EL (cell line): ENCODE data around the gene UBL5.
"Not testable (repeated sequence)": the region's sequence is repeated elsewhere in the genome, so short reads cannot be mapped to it uniquely, and the experiment has no call there.

Experiments used
- DNase-seq: peaks from one replicate; pipeline ENCODE4 v3.0.0-alpha.2; 2016

Gene UBL5

DNA sequence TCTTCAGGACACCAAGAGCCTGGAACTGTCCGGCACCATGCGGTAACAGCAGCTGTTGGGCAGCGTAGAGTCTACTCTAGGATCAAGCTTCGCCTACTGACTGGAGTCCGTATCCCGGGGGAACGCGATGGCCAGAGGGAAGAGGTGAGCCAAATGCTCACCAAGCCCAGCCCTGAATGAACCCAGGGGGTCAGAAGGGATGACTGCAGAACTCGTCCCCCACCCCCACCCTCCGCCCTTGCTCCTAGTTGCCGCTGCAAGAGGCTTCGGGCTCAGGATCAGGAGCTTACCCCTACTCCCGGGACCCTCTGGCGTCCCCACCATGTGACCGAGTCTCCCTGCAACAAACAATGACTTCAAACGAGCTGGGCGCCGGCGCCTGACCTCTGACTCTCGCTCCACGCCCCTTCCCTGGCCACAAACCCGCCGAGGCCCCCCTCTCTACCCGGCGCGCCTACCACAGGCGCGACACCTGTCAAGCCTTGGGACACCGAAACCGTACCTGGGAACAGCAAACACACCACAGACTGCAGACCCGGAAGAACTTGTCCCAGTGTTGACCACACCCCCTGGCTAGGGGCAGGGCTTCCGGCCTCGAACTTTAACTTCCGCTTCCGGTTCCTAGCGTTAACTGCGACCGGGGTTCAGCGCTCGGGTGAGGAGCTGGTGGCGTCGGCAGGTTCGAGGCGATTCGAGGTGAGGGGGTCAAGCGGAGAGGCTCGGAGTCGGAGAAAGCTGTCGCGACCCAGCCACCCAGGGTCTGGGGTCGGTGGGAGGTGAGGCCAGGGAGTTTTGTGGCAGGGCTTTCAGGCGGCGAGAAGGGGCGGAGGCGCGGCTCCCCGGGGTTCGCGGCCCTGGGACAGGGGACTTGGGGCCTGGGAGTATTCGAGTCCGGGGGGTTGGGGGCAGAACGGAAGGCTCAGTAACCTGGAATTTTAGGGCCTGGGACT, at the start of gene UBL5:
TSS of gene UBL5 (plus strand) at position 630 of the 950 bp plus-strand sequence. CDS start 420 bp downstream, outside the sequence.
- DNase-seq: peak; percentile 84

DNA sequence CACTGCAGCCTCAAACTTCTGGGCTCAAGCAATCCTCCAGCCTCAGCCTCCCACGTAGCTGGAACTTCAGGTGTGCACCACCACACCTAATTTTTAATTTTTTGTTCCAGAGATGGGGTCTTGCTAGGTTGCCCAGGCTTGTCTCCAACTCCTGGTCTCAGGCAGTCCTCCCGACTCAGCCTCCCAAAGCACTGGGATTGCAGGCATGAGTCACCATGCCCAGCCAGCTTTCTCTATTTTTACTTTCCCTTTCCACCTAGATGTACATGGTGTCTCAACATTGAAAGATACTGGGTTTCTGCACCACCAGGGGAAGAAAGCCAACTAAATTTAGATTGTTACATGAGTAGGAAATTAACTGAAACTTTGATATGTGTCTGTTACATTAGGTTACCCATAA, 45.4 kb upstream of the UBL5 start:
- peak; percentile 34 for DNase-seq

DNA sequence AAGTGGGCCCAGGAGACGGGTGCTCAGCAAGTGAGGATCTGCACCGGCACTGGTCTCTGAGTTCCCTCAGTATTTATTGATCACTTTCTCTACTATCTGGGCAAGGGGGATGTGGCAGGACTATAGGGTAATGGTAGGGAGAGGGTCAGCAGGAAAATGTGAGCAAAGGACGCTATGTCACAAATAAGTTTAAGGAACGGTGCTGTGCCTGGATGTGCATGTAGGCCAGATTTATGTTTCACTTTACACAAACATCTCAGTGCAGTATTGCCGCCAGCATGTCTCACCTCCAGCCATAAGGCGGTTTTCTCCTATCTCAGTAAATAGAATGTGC, 43.6 kb upstream of the UBL5 start:
- DNase-seq: not testable (repeated sequence)

DNA sequence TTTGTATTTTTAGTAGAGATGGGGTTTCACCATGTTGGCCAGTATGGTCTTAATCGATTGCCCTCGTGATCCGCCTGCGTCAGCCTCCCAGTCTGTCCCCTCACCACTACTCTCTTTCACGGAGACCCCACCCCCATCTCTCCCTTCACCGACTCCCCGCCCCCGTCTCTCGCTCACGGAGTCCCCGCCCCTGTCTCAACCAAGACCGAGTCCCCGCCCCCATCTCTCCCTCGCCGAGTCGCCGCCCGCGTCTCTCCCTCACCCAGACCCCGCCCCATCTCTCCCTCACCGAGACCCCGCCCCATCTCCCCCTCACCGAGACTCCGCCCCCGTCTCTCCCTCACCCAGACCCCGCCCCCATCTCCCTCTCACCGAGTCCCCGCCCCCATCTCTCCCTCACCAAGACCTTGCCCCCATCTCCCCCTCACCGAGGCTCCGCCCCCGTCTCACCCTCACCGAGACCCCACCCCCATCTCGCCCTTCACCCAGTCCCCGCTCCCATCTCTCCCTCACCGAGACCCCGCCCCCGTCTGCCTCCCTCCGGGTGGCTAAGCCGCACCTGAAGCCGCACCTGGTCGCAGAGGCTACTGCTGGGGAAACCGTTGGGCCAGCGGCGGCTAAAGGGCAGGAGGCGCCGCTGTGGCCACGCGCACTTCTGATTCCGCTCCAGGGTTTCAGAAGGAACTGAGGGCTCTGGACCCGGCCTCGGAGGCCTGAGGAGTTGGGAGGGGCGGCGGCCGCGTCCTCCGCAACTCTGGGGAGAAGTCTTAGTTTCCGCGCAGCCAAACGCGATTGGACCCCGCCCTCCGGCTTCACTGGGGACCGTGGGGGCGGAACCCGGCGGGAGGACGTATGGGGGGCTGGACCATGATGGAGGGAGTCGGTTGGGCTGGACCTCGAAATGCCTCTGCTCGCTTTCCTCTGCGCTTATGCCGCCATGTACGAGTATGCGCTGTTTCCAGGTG, 42.1 kb upstream of the UBL5 start:
- DNase-seq: peak; percentile 95

DNA sequence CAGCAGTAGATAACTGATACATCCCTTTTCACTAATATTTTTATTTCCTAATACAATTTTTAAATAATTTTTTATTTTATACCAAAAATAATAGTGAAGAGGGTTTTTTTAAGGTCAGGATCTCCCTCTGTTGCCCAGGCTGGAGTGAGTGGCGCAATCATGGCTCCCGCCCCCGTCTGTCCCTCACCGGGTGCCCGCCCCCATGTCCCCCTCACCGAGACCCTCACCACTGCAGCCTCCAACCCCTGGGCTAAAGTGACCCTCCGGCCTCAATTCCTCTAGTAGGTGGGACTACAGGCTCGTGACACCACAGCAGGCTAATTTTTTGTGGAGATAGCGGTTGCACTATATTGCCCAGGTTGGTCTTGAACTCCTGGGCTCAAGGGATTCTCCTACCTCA, 41.4 kb upstream of the UBL5 start:
- no peak for DNase-seq

DNA sequence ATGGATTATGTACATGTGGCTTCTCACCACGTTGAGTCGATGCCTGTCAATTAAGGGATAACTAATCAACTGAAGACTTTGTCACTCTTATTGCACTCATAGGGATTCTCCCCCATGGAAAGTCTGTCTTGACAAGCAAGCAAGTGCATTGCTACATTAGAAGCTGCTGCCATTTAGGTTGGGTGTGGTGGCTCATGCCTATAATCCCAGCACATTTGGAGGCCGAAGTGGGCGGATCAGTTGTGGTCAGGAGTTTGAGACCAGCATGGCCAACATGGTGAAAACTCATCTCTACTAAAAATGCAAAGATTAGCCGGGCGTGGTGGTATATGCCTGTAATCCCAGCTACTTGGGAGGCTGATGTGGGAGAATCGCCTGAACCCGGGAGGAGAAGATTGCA, 40.9 kb upstream of the UBL5 start:
- DNase-seq: no peak

DNA sequence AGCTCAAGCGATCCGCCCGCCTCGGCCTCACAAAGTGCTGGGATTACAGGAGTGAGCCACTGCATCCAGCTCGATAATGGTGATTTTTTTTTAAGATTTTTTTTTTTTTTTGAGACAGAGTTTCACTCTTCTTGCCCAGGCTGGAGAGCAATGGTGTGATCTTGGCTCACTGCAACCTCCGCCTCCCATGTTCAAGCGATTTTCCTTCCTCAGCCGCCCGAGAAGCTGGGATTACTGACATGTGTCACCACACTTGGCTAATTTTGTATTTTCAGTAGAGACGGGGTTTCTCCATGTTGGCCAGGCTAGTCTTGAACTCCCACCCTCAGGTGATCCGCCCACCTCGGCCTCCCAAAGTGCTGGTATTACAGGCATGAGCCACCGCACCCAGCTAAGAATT, 39.1 kb upstream of the UBL5 start:
- not testable (repeated sequence) for DNase-seq

DNA sequence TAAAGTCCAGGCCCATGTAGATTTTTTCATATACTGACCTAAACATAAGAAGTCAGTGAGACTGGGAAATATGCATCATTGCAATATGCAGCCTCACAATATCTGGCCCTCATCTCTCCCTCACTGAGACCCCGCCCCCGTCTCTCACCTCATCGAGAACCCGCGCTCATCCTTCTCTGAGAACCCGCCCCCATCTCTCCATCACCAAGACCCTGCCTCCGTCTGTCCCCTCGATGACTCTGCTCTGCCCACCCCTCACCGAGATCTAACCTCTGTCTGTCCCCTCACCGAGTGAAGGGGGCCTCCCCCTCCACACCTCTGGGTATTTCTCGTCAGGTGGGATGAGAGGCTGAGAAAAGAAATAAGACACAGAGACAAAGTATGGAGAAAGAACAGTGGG, 38.7 kb upstream of the UBL5 start:
- DNase-seq: no peak

DNA sequence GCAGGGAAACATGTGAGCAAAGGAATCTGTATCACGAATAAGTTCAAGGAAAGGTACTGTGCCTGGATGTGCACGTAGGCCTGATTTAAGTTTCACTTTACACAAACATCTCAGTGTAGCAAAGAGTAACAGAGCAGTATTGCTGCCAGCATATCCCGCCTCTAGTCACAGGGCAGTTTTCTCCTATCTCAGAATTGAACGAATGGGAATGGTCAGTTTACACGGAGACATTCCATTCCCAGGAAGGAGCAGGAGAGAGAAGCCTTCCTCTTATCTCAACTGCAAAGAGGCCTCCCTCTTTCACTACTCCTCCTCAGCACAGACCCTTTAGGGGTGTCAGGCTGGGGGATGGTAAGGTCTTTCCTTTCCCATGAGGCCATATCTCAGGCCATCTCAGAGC, 38.1 kb upstream of the UBL5 start:
- not testable (repeated sequence) for DNase-seq

DNA sequence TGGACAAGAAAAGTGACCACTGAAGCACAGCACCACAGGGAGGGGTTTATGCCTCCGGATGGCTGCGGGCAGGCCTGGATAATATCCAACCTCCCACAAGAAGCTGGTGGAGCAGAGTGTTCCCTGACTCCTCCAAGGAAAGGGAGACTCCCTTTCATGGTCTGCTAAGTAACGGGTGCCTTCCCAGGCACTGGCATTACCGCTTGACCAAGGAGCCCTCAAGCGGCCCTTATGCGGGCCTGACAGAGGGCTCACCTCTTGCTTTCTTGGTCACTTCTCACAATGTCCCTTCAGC, 36.7 kb upstream of the UBL5 start:
- not testable (repeated sequence) for DNase-seq

DNA sequence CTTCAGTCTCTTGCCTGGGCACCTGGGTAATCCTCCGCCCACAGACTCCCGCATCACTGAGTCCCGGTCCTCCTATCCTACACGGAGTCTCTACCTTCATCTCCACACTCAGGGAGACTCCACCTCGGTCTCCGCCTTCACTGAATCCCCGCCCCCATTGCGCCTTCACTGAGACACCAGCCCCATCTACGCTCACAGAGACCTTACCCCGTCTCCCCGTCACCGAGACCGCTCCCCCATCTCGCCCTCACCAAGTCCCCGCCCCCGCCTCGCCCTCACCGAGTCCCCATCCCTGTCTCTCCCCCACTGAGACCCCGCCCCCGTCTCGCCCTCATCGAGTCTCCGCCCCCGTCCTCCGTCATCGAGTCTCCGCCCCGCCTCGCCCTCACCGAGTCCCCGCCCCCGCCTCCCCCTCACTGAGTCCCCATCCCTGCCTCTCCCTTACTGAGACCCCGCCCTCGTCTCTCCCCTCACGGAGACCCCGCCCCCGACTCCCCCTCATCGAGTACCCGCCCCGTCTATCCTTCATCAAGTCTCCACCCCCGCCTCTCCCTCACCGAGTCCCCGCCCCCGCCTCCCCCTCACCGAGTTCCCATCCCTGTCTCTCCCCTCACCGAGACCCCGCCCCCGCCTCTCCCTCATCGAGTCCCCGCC, 36.0 kb upstream of the UBL5 start:
- DNase-seq: peak; percentile 95

DNA sequence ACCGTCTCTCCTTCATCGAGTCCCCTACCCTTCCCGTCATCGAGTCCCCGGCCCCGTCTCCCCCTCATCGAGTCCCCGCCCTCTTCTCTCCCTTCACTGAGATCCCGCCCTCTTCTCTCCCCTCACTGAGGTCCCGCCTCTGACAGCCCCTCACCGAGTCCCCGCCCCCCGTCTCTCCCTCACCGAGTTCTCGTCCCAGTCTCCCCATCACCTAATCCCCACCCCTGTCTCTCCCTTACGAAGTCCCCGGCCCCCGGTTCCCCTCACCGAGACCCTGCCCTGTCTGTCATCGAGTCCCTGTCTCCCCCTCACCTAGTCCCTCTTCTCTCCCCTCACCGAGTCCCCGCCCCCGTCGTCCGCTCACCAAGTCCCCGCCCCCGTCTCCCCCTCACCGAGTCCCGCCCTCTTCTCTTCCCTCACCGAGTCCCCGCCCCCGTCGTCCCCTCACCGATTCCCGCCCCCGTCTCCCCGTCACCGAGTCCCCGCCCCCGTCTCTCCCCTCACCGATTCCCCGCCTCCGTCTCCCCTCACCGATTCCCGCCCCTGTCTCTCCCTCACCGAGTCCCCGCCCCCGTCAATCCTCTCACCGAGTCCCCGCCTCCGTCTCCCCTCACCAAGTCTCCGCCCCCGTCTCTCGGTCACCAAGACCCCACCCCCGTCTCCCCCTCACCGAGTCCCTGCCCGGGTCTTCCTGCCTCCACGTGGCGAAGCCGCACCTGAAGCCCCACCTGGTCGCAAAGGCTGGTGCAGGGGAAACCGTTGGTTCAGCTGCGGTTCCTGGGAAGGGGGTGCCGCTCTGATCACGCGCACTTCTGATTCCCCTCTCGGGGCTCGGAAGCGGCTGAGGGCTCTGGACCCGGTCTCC, 35.3 kb upstream of the UBL5 start:
- peak; percentile 91 for DNase-seq

DNA sequence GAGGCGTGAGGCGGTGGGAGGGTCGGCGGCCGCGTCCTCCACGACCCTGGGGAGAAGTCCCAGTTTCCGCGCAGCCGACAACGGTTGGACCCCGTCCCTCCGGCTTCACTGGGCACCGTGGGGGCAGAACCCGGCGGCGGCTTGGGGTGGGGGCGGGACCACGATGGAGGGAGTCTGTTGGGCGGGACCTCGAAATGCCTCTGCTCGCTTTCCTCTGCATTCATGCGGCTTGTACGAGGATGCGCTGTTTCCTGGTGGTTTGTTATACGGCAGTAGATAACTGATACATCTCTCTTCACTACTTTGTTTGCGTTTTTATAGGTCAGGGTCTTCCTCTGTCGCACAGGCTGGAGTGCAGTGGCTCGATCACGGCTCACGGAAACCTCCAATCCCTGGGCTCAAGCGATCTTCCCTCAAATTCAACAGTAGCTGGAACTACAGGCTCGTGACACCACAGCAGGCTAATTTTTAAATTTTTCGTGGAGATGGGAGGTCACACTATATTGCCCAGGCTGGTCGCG, 34.6 kb upstream of the UBL5 start:
- peak; percentile 49 for DNase-seq

DNA sequence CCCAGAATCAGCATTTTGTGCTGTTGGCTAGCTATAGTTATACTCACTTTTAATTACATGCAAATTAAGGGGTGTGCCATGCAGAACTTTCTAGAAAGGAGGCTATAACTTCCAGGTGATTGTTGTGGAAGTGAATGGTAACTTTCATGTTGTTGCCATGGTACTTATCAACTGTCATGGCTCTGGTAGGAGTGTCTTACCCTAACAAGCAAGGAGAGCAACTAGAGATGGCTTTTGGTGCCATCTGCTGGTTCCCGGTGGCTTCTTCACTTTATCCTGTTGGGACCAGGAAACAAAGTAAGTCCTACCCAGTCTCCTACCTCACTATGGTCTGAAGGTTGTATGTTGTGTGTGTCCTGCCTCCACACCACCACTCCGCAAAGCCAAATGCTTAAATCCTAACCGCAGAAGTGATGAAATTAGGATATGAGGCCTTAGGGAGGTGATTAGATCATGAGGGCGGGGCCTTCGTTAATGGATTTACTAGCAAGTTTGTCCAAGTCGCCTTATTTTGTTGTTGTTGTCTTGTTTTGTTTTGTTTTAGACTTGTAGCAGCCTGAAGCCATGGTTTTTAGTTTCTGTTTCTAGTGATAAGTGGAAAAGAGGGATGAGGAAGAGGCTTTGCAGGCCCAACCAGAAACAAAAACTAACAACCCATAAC, 31.5 kb upstream of the UBL5 start:
- DNase-seq: peak; percentile 86

DNA sequence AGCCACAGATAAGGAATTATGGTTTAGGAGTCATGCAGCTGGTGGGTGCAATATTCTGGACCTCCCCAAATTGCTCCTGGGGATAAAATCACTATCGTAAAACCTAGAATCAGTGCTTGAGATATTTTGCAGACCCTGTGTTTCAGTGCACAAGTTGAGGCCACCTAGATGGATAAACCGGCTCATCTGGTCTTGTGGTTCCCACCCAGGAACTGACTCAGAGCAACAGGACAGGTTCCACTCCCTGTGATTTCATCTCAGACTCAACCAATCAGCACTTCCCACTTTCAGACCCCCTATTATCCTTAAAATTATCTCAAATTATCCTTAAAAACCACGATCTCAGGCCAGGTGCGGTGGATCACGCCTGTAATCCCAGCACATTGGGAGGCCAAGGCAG, 29.8 kb upstream of the UBL5 start:
- DNase-seq: no peak

DNA sequence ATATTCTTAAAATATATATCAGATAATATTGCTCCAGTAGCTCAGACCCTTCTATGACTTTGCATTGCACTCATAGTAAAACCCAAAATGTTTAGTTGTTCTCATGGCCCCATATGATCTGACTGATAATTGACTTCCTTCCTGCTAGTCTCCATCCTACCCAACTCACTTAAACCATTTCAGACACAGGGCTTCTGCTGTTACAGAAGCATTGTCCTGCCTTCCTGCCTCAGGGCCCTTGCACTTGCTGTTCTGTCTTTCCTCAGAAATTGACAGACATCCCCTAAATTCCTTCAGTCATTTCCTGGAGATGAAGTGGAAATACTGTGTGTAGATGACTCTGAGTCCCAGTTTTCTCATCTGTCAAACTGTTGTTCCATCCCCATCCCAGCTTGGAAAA, 28.6 kb upstream of the UBL5 start:
- DNase-seq: no peak

DNA sequence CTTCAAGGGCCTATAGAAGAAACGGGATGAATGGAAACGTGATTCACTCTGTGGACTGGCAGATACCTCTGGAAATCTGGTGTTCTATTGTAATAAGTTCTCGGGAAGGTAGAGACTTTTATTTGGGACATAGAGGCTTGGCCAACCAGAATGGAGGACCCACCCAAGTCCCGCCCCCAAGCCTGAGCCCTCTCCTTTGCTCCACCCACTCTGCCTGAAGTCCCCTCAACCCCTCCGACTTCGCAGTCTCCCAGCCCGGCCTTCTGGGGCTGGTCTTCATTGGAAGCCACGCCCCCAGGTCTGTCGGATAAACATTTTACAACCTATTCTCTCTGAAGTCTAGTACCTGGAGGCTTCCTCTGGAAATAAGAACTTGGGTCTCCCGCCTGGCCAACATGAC, 25.7 kb upstream of the UBL5 start:
- DNase-seq: no peak

DNA sequence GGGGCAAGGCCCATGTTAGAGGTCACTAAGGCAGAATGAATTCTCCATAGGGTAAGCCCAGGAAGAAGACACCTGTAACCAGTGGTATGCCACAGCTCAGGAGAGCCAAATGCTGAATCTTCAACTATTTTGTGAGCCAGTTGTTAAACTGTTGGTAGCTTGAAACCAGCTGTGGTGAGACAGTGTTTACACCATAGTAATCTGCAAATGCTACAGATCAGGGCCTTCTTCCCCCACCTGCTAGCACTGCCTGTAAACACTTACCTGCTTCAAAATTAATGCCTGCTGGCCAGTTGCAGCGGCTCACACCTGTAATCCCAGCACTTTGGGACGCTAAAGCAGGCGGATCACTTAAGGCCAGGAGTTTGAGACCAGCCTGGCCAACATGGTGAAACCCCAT, 20.9 kb upstream of the UBL5 start:
- no peak for DNase-seq

DNA sequence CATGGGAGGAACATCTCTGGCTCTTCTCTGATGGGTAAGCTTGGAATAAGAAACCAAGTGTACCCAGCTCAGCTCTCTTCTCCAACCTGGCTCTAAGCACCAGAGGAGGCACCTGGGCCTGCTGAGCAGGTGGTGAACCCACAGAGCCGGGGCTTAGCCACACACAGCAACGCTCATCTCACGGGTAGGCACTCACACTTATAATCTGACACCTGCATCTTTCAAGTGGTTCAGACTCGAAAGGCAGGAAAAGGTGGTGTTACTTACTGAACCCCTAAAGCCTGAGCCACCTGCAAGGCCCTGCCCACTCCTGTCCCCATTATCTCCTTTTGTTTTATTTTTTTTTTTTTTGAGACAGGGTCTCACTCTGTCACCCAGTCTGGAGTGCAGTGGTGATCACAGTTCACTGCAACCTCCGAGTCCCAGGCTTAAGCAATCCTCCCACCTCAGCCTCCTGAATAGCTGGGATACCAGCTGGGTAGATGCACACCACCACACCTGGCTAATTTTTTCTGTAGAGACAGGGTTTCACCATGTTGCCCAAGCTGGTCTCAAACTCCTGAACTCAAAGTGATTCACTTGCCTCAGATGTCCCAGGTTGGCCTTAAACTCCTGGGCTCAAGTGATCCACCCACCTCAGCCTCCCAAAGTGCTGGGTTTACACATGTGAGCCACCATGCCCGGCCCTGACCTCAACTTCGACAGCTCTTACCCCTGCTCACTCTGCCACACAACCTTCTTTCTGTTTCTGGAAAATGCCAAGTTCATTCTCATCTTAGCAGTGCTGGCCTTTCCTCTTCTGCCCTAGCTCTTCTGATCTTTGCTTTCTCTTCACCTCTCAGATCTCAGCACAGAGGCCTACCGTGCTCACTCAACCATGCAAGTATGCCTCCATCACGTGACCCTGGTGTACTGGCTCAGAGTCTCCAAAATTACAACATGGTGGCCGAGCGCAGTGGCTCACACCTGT, 18.6 kb upstream of the UBL5 start:
- DNase-seq: no peak

DNA sequence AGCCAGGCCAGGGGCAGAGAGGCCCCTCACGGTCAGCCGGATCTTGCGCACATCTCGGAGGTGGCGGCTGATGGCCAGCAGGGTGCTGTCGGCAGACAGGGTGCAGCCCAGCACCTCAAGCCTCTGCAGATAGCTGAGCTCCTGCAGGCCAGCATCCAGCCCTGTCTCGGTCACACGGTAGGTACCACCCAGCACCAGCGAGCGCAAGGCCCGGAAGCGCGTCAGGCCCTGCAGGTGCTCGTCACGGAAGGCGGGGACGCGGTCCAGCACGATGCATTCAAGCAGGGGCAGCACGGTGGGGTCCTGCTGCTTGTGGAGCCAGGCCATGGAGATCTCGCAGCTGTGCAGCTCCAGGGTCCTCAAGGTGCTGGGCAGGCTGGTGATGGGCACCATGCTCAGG, 16.6 kb upstream of the UBL5 start:
- DNase-seq: no peak
